Esophagus muscularis mucosa (tissue), 3 donors: ENCODE data around the gene HS6ST1.

ENCODE experiments used
- CTCF ChIP-seq, 3 experiments: fragments of 200-600 bp in 2 of 3; fragments of 450-650 bp in 1 of 3; sonication (generic) in 2 of 3; IDR thresholded peaks; one replicate each; pipeline ENCODE4 v1.5.1; 2017 to 2019; ENCODE audit warnings: antibody characterized with exemption in 3 of 3, mild to moderate bottlenecking in 2 of 3, moderate library complexity in 1 of 3
- EP300 ChIP-seq: sonication (generic); formaldehyde crosslinking; IDR thresholded peaks from one replicate; pipeline ENCODE4 v1.6.1; 2017; ENCODE audit warnings: antibody characterized with exemption

DNA sequence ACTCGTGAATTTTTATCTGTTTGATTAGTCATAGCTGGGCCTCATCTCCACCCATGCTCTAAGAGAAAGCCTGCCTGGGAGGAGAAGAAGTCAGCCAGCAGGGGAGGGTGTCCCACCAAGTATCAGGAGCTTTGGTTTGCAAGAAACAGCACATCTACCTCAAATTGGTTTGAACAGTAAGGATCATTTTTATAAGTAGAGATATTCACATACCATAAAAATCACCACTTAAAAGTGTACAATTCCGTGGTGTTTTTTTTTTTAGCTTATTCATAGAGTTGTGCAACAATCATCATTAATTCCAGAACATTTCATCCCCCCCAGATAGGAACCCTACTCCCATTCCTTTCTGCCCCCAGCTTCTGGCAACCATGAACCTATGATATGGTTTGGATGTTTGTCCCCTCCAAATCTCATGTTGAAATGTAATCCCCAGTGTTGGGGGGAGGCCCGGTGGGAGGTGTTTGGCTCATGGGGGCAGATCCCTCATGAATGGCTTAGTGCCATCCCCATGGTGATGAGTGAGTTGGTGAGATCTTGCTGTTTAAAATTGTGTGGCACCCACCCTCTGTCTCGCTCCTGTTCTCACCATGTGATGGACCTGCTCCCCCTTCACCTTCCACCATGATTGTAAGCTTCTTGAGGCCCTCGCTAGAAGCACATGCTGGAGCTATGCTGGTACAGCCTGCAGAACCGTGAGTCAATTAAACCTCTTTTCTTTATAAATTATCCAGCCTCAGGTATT is 36.2 kb upstream of the HS6ST1 start:
- TF ChIP-seq EP300 (no peak), CTCF (IDR thresholded peaks at IDR 0.05) (no peak)
